ENCODE data around the gene UPF3A.
"Not testable (repeated sequence)": the region's sequence is repeated elsewhere in the genome, so short reads cannot be mapped to it uniquely, and the experiment has no call there.

Gene UPF3A

DNA sequence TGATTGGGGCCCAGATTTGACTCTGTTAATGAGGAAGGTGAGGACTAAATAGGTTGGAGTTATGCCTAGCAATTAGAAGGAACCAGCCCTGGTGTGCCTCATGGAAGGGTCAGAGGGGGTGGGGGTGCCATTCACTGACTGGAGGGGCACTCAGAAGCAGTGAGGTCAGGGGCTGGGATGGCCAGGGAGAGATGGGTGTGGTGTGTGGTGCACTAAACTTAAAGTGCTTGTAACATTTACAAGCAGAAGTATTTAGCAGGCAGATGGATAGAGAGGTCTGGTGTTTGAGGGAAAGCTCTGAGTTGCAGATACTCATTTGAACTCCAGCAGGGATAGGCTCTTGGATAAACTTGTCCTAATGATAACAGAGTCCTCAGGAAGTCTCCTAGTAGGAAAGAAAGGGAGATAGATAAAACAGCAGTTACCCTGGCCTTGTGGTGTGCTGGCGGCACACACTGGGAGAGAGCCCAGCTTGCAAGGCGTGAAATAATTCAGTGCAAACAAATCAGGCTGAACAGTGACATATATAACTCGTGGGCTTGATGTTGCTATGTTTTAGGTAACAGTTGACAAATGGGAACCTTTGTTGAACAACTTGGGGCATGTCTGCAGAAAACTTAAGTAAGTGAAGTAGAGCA, 20.0 kb upstream of the UPF3A start:
- TF ChIP-seq TAF1 (IDR thresholded peaks at IDR 0.05; ENCODE audit: low read depth, low read length): no peak
- TF ChIP-seq PAX5 (IDR thresholded peaks at IDR 0.05; ENCODE audit: insufficient read depth, low read length, severe bottlenecking): no peak
- no peak for TF ChIP-seq SPI1 (IDR thresholded peaks at IDR 0.05; ENCODE audit: low read depth, low read length)
- TF ChIP-seq POLR2A (IDR thresholded peaks at IDR 0.05; ENCODE audit: low read depth, low read length): no peak
- no peak for TF ChIP-seq POU2F2 (IDR thresholded peaks at IDR 0.05; ENCODE audit: low read depth, low read length)
- no peak for TF ChIP-seq POLR2AphosphoS5 (IDR thresholded peaks at IDR 0.05; ENCODE audit: low read depth, low read length)
- DNase-seq (ENCODE audit: insufficient read length, low spot score) (no peak), FAIRE-seq (peak; percentile 81)

DNA sequence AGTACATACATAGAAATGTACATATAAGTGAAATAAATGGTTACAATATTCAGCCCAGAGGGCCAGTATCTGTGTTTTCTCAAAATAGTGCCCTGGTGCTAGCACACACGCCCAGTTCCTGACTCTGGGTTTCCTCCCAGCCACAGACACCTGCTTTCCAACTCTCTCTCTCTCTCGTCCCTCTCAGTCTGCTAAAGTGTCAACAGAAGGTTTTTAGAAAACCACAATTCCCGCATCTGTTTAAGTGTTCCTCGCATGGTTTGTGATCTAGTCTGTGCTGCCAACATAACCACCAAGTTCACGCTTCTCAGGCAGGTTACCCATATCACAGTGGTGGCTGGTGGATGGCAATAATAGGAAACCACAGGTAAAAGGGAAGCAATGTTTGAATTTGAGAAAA, 17.8 kb upstream of the UPF3A start:
- TF ChIP-seq PAX5 (IDR thresholded peaks at IDR 0.05; ENCODE audit: insufficient read depth, low read length, severe bottlenecking) (no peak), POLR2A (IDR thresholded peaks at IDR 0.05; ENCODE audit: low read depth, low read length) (no peak), POU2F2 (IDR thresholded peaks at IDR 0.05; ENCODE audit: low read depth, low read length) (no peak), SPI1 (IDR thresholded peaks at IDR 0.05; ENCODE audit: low read depth, low read length) (no peak), POLR2AphosphoS5 (IDR thresholded peaks at IDR 0.05; ENCODE audit: low read depth, low read length) (no peak), TAF1 (IDR thresholded peaks at IDR 0.05; ENCODE audit: low read depth, low read length) (no peak)
- DNase-seq (ENCODE audit: insufficient read length, low spot score) (no peak), FAIRE-seq (peak; percentile 79)

DNA sequence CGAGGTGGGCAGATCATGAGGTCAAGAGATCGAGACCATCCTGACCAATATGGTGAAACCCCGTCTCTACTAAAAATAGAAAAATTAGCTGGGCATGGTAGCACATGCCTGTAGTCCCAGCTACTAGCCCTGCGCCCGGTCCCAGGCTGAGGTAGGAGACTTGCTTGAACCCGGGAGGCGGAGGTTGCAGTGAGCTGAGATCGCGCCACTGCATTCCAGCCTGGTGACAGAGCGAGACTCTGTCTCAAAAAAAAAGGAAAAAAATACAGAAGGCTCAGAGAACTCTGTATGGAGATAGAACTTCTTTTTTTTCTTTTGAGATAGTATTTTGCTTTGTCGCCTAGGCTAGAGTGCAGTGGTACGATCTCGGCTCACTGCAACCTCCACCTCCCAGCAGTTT, 17.1 kb upstream of the UPF3A start:
- FAIRE-seq; DNase-seq (ENCODE audit: insufficient read length, low spot score): not testable (repeated sequence)

DNA sequence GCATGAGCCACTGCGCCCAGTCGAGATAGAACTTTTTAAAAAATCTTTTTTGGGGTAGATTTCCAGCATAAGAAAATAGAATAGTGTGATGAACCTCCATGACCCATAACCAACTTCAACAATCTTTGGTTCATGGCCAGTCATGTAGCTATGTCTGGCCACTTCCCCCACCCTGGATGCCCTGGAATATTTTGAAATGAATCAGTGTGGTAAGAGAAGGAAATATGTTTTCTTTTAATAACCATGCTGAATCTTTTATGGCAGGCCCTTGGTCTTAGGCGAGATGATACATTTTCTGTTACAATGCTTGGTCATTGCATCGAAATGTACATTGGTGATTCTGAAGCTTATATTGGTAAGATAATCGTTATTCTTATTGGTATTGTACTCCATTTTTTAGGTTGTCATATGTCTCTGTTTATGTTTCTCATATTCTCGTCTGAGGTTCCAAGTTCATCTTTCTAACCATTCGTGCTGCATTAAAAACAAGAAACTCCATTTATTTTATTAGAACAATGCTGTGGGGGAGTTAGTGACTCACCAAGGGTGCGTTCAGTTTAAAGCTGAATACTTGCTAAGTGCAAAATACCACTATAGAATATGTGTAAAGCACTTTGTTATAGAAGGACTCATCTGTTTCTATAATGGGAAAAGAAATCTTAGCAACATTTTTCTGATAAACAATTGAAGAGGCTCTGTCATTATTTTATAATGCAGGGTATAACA, 16.4 kb upstream of the UPF3A start:
- TF ChIP-seq POU2F2 (IDR thresholded peaks at IDR 0.05; ENCODE audit: low read depth, low read length): no peak
- TF ChIP-seq SPI1 (IDR thresholded peaks at IDR 0.05; ENCODE audit: low read depth, low read length): no peak
- no peak for TF ChIP-seq TAF1 (IDR thresholded peaks at IDR 0.05; ENCODE audit: low read depth, low read length)
- TF ChIP-seq POLR2A (IDR thresholded peaks at IDR 0.05; ENCODE audit: low read depth, low read length): no peak
- TF ChIP-seq PAX5 (IDR thresholded peaks at IDR 0.05; ENCODE audit: insufficient read depth, low read length, severe bottlenecking): no peak
- no peak for TF ChIP-seq POLR2AphosphoS5 (IDR thresholded peaks at IDR 0.05; ENCODE audit: low read depth, low read length)
- FAIRE-seq: no peak
- DNase-seq (ENCODE audit: insufficient read length, low spot score): no peak

DNA sequence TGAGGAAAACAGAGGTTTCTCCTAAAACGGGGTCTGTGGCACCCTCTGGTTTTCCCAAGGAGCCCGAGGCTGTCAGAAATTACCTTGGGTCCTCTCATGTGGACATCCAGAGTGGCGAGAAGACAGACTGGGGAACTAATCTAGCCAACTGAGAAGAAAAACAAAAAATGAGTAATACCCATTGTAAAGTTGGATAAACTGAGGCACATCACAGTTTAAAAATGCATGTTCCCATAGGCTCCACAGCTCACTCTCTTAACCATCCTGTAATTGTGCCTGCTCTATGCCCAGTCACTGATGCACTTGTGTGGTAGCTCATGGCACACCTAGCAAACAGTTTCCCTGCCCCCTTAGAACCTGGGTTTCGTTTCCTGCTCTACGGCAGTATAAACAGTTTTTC, 15.2 kb upstream of the UPF3A start:
- DNase-seq (ENCODE audit: insufficient read length, low spot score): no peak
- TF ChIP-seq POLR2AphosphoS5 (IDR thresholded peaks at IDR 0.05; ENCODE audit: low read depth, low read length): no peak
- TF ChIP-seq TAF1 (IDR thresholded peaks at IDR 0.05; ENCODE audit: low read depth, low read length): no peak
- no peak for TF ChIP-seq POLR2A (IDR thresholded peaks at IDR 0.05; ENCODE audit: low read depth, low read length)
- TF ChIP-seq POU2F2 (IDR thresholded peaks at IDR 0.05; ENCODE audit: low read depth, low read length): no peak
- no peak for TF ChIP-seq SPI1 (IDR thresholded peaks at IDR 0.05; ENCODE audit: low read depth, low read length)
- no peak for TF ChIP-seq PAX5 (IDR thresholded peaks at IDR 0.05; ENCODE audit: insufficient read depth, low read length, severe bottlenecking)
- FAIRE-seq: no peak

DNA sequence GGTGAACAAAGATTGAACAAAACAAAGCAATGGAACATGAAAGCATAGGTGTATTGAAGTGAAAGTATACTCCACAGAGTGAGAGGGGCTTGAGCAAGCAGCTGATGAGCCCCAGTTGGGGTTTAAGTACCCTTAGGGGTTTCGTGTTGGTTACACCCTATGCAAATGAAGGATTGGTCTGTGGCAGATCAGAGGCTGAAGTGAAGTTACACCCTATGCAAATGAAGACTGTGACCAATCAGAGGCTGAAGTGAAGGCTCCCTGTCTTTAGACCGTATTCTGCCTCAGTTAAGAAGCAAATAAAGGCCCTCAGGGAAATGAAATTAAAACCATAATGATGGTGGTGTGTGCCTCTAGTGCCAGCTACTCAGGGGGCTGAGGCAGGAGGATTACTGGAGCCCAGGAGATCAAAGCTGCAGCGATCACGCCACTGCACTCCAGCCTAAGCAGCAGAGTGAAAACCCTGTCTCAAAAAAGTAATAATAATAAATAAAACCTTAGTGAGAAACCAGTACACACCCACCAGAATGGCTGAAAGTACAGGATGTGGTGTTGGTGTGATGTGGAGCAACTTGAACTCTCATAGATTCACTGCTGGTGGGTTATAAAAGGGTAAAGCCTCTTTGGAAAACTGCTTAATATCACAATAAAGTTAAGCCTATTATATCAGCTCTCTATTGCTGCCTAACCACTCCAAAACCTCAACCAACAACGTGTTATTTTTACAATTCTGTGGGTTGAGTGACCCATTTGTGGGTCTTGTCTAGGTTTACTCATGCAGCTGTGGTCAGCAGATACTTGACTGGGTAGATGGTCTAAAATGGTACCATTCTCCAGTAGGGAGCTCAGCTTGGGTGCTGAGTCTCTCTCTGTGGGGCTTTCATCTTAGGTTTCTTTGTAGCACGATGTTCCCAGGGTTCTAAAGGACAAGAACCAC, 12.8 kb upstream of the UPF3A start:
- FAIRE-seq: no peak
- no peak for TF ChIP-seq POLR2A (IDR thresholded peaks at IDR 0.05; ENCODE audit: low read depth, low read length)
- TF ChIP-seq SPI1 (IDR thresholded peaks at IDR 0.05; ENCODE audit: low read depth, low read length): no peak
- no peak for TF ChIP-seq TAF1 (IDR thresholded peaks at IDR 0.05; ENCODE audit: low read depth, low read length)
- TF ChIP-seq POLR2AphosphoS5 (IDR thresholded peaks at IDR 0.05; ENCODE audit: low read depth, low read length): 0 out of 2 replicates have a peak, but pooled peaks have one; percentile 20
- peak; percentile 76; the same call in 1 of the 2 replicates for TF ChIP-seq POU2F2 (IDR thresholded peaks at IDR 0.05; ENCODE audit: low read depth, low read length)
- no peak for TF ChIP-seq PAX5 (IDR thresholded peaks at IDR 0.05; ENCODE audit: insufficient read depth, low read length, severe bottlenecking)
- no peak for DNase-seq (ENCODE audit: insufficient read length, low spot score)

DNA sequence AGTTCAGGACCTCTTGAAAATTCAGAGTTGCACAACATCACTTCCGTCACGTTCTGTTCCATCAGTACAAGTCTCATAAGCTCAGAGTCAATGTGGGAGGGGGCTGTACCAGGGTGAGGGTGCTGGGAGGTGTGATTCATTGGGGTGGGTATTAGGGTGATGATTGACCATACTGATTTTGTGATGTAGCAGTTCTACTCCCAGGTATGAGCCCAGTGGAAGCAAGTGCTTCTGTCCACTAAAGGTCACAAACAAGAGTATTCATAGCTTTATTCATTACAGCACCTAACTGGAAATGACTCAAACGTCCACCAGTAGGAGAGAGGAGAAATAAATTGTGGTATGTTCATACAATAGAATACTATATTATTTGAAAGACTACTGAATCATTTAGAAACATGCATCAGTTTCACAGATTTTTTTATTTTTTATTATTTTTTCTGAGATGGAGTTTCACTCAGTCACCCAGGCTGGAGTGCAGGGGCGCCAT, 12.1 kb upstream of the UPF3A start:
- DNase-seq (ENCODE audit: insufficient read length, low spot score) (no peak), FAIRE-seq (no peak)
- TF ChIP-seq TAF1 (IDR thresholded peaks at IDR 0.05; ENCODE audit: low read depth, low read length) (no peak), SPI1 (IDR thresholded peaks at IDR 0.05; ENCODE audit: low read depth, low read length) (no peak), POLR2AphosphoS5 (IDR thresholded peaks at IDR 0.05; ENCODE audit: low read depth, low read length) (no peak), POLR2A (IDR thresholded peaks at IDR 0.05; ENCODE audit: low read depth, low read length) (no peak), POU2F2 (IDR thresholded peaks at IDR 0.05; ENCODE audit: low read depth, low read length) (no peak), PAX5 (IDR thresholded peaks at IDR 0.05; ENCODE audit: insufficient read depth, low read length, severe bottlenecking) (no peak)

DNA sequence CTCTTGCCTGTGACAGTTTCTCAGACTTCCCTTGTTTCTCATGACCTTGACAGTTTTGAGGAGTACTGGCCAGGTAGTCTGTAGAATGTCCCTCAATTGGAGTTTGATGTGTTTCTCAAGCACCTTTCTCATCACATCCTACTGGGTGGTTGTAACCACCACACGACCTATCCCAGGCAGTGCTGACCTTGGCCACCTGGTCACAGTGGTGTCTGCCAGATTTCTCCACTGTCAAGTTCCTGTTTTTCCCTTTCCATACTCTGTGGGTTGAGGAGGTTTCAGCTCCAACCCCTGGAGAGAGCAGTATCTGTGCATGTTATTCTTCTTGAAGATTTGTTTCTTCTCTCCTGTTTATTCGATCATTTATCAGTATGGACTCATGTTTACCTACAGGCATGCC, 8.4 kb upstream of the UPF3A start:
- TF ChIP-seq POLR2A (IDR thresholded peaks at IDR 0.05; ENCODE audit: low read depth, low read length) (no peak), TAF1 (IDR thresholded peaks at IDR 0.05; ENCODE audit: low read depth, low read length) (no peak), PAX5 (IDR thresholded peaks at IDR 0.05; ENCODE audit: insufficient read depth, low read length, severe bottlenecking) (no peak), POLR2AphosphoS5 (IDR thresholded peaks at IDR 0.05; ENCODE audit: low read depth, low read length) (no peak)
- FAIRE-seq: no peak
- DNase-seq (ENCODE audit: insufficient read length, low spot score): no peak

DNA sequence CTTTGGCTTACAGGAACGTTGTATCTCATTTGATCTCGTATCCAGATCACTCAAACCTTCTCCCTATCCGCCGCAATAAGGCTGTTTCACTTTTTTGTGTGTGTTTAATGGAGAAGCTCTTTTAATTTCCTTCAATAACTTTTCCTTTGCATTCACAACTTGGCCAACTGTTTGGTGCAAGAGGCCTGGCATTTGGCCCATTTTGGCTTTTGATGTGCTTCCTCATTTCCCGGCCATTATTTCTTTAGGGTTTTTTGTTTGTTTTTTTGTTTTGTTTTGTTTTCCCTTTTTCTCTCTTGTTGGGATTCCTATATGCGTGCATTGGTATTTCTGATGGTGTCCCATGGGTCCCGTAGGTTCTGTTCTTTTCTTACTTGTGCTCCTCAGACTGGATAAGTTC, 6.1 kb upstream of the UPF3A start:
- DNase-seq (ENCODE audit: insufficient read length, low spot score) (no peak), FAIRE-seq (no peak)
- TF ChIP-seq POLR2A (IDR thresholded peaks at IDR 0.05; ENCODE audit: low read depth, low read length) (no peak), PAX5 (IDR thresholded peaks at IDR 0.05; ENCODE audit: insufficient read depth, low read length, severe bottlenecking) (no peak), POLR2AphosphoS5 (IDR thresholded peaks at IDR 0.05; ENCODE audit: low read depth, low read length) (no peak), TAF1 (IDR thresholded peaks at IDR 0.05; ENCODE audit: low read depth, low read length) (no peak), SPI1 (IDR thresholded peaks at IDR 0.05; ENCODE audit: low read depth, low read length) (no peak)

Measured in GM12891 (cell line).